Thyroid gland (tissue), 4 donors: ENCODE results near the gene RPTOR. TPM values are rescaled to one million over a fixed set of nuclear protein-coding genes. Genes with fewer than 3 reads are reported as not detected.

Experiments
- DNase-seq, 2 donors: peaks; one replicate each; pipeline ENCODE4 v3.0.0-alpha.2; 2019
- H3K27ac ChIP-seq, 3 donors: fragments of 200-600 bp; sonication (generic); 1 replicate in 2 of 3; 2 replicates in 1 of 3; pipeline ENCODE4 v1.5.1; 2016 to 2019; ENCODE audit warnings: mild to moderate bottlenecking in 1 of 3, moderate library complexity in 1 of 3
- H3K27me3 ChIP-seq: fragments of 200-600 bp; sonication (generic); one replicate; pipeline ENCODE4 v1.5.1; 2019
- H3K36me3 ChIP-seq, 2 donors: fragments of 200-600 bp; sonication (generic); one replicate each; pipeline ENCODE4 v1.5.1; 2016 to 2019
- H3K4me1 ChIP-seq, 2 donors: fragments of 200-600 bp; sonication (generic); one replicate each; pipeline ENCODE4 v1.5.1; 2017 to 2019
- H3K4me3 ChIP-seq, 3 donors: fragments of 200-600 bp; sonication (generic); replicated peaks in 1 of 3; 1 replicate in 2 of 3; 2 replicates in 1 of 3; pipeline ENCODE4 v1.5.1; 2016; ENCODE audit warnings: mild to moderate bottlenecking in 1 of 3
- H3K9me3 ChIP-seq: fragments of 200-600 bp; sonication (generic); one replicate; pipeline ENCODE4 v1.5.1; 2017
- POLR2A ChIP-seq, 2 donors: fragments of 450-650 bp; IDR thresholded peaks; one replicate each; pipeline ENCODE4 v1.6.1; 2017; ENCODE audit warnings: antibody characterized with exemption in 2 of 2, mild to moderate bottlenecking in 2 of 2, moderate library complexity in 1 of 2
- WGBS, 2 donors: methylation state at CpG; one replicate each; pipeline ENCODE4 v1.1.5; 2017; 5-methylcytosine and 5-hydroxymethylcytosine counted together
- intact Hi-C: fragments of 100-400 bp; cut with DNase I; formaldehyde crosslinking; loops from one replicate; pipeline ENCODE4 v1.15.1; 2023
- total RNA-seq, 4 donors: library from RNA; depleted of rRNA; stranded (reverse); fragments of >200 nt; gene quantifications; one replicate each; pipeline ENCODE4 v1.2.3, GENCODE V29; 2016
- TF ChIP-seq, protein P1 (sequence below), 6 experiments: fragments of 200-600 bp in 3 of 6; fragments of 450-650 bp in 3 of 6; sonication (generic) in 3 of 6; IDR thresholded peaks; one replicate each; pipeline ENCODE4 v1.5.1; 2016 to 2019; ENCODE audit warnings: antibody characterized with exemption in 6 of 6, mild to moderate bottlenecking in 2 of 6, inconsistent platforms in 1 of 6, moderate library complexity in 1 of 6

Gene RPTOR
- total RNA-seq, 4 donors from 2014 or later: 24.2 to 58.1 (median 34.5) TPM

DNA sequence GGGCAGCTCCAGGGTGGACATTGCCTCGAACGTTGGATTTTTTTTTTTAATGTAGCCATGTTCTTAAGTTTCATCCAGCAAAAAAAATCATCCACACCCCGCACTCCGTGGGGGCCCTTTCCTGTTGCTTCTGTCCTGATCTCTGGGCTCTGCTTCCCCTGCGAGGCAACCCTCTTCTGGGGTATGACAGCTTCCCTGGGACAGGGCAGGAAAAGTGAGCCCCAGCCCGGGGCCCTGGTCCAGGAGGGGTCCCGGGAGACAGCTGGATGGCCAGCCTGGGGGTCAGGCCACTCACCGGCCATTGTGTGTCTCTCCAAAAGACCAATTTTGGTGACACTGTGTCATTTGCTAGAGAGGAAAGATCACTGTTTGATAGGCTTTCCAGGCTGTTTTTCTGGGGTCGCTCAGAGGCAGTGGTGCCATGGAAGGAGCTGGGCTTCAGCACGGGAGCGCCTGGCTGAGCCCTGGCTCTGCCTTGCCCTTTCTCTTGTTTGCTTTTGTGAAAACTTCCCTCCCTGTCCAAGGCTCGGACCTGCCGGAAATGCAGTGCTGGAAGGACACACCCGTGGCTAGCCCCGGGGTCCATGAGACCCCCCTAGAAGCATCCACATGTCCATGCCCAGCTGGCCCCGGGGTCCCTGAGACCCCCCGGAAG, 406.0 kb downstream of the RPTOR start:
- H3K36me3 ChIP-seq: peaks cover 0 to 7% of the 10 kb centered on the region in 2 donors
- H3K27me3 ChIP-seq: no peaks in the 10 kb centered on the region
- intact Hi-C loops: no loop called here
- no peak for DNase-seq
- no peak overlapping the region for H3K4me3 ChIP-seq
- 92 to 93% methylated on average over 14 of the region's 17 CpGs for WGBS, 2 donors
- no peak for TF ChIP-seq POLR2A (IDR thresholded peaks at IDR 0.05)
- TF ChIP-seq, protein P1, sequence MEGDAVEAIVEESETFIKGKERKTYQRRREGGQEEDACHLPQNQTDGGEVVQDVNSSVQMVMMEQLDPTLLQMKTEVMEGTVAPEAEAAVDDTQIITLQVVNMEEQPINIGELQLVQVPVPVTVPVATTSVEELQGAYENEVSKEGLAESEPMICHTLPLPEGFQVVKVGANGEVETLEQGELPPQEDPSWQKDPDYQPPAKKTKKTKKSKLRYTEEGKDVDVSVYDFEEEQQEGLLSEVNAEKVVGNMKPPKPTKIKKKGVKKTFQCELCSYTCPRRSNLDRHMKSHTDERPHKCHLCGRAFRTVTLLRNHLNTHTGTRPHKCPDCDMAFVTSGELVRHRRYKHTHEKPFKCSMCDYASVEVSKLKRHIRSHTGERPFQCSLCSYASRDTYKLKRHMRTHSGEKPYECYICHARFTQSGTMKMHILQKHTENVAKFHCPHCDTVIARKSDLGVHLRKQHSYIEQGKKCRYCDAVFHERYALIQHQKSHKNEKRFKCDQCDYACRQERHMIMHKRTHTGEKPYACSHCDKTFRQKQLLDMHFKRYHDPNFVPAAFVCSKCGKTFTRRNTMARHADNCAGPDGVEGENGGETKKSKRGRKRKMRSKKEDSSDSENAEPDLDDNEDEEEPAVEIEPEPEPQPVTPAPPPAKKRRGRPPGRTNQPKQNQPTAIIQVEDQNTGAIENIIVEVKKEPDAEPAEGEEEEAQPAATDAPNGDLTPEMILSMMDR (IDR thresholded peaks at IDR 0.05): no peak
- no peaks in the 10 kb centered on the region for H3K4me1 ChIP-seq
- H3K27ac ChIP-seq: no peak overlapping the region
- no peaks in the 10 kb centered on the region for H3K9me3 ChIP-seq

DNA sequence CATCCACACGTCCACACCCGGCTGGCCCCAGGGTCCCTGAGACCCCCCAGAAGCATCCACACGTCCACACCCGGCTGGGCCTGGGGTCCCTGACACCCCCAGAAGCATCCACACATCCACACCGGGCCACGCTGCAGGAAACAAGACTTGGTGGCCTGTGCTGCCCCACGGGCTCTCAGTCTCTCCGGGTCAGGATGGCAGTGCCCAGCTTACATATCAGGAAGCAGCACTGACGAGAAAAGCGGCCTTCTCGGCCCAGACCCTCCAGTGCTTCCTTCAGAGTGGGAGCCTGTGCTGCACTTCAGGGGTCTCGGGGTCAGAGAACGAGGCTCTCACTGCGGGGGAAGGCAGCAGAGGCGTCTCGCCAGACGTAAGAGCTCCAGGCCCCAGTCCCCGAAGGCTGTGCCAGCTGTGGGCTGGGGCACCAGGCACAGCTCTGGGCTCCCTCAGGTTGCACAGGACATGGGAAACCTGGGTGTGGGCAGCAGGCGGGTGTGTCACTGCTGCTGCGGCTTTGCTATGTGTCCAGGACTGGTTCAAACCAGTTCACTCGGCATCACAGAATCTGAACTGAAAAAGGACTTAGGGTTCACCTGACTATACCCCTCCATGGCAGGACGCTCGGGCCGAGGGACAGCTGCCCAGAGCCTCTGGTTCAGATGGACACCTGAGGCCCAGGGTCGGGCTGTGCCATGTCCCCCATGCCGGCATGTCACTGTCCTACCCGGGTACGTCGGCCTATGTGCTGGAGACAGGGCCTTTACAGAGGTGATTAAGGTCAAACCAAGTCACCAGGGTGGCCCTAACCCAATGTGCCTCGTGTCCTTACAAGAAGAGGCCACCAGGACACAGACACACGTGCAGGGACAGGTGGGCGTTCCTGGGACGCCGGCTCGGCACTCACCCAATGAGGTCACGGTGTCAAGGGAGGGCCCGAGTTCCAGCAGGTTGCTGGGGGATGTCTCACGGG, 406.8 kb downstream of the RPTOR start:
- intact Hi-C loops: no loop called here
- no peak for TF ChIP-seq POLR2A (IDR thresholded peaks at IDR 0.05)
- TF ChIP-seq, protein P1 (IDR thresholded peaks at IDR 0.05): no peak
- no peak overlapping the region for H3K27ac ChIP-seq
- peaks cover 0 to 7% of the 10 kb centered on the region in 2 donors for H3K36me3 ChIP-seq
- no peak for DNase-seq
- H3K9me3 ChIP-seq: no peaks in the 10 kb centered on the region
- no peak overlapping the region for H3K4me3 ChIP-seq
- WGBS, 2 donors: 97% methylated on average over 11 to 34 of the region's 38 CpGs
- no peaks in the 10 kb centered on the region for H3K4me1 ChIP-seq
- H3K27me3 ChIP-seq: no peaks in the 10 kb centered on the region

DNA sequence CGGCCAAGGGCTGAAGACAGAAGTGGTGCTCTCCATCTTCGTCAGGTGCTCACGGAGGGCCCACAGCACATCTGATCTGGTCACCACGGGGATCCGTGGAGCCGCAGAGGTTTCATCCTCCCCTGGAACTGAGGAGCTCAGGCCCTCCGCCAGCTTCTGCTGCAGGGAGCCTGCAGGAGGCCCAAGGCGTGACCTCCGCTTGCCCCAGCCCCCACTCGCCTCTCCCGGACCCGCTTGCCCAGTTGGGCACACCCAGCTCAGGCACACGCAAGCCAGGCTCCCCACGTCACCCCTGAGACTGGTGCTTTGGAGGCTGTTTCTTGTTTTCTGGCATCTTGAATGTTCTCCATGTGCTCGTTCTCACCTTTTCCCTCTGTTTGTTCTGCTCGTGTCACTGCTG, 407.7 kb downstream of the RPTOR start:
- 90 to 93% methylated on average over 16 of the region's 16 CpGs for WGBS, 2 donors

DNA sequence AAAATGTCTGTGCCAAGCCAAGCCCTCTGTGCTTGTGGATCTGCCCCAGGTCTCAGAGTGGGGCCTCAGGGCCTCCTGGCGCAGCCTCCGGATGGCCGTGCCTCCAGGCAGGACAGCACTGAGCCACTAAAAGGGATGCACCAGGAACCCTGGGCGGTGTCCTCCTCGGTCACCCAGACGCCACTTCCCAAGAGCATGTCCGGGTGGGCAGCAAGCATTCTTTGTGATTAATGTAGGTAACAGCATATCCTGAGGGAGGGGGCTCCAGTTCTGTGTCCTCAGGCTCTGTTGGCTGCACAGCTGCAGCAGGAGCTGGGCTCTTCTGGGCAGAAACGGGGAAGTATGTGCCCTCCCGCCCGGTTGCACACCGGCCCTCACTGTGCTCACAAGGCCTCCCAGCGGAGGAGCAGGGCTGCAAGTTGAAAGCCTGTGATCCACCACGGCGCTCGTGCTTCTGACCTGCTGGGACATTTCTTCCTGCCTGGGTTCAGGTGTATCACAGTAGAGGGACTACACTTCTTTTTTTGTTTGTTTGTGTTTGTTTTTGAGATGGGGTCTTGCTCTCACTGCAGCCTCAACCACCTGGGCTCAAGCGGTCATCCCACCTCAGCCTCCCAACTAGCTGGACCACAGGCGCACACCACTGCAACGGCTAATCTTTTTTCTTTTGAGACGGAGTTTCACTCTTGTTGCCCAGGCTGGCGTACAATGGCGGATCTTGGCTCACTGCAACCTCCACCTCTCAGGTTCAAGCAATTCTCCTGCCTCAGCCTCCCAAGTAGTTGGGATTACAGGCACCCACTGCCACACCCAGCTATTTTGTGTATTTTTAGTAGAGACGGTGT, 409.1 kb downstream of the RPTOR start:
- WGBS, 2 donors: 95% methylated on average over 15 of the region's 22 CpGs
- TF ChIP-seq, protein P1 (IDR thresholded peaks at IDR 0.05): no peak
- no peak for TF ChIP-seq POLR2A (IDR thresholded peaks at IDR 0.05)
- intact Hi-C loops: no loop called here
- Histone ChIP-seq H3K4me1 (no peaks in the 10 kb centered on the region), H3K27me3 (no peaks in the 10 kb centered on the region), H3K27ac (no peak overlapping the region), H3K4me3 (no peak overlapping the region), H3K9me3 (no peaks in the 10 kb centered on the region), H3K36me3 (no peaks in the 10 kb centered on the region)
- DNase-seq: no peak

More for the DNA sequence above, 407.7 kb downstream of the RPTOR start:
- no peak for TF ChIP-seq POLR2A (IDR thresholded peaks at IDR 0.05)
- TF ChIP-seq, protein P1 (IDR thresholded peaks at IDR 0.05): no peak
- peaks cover 0 to 2% of the 10 kb centered on the region in 2 donors for H3K36me3 ChIP-seq
- no peak overlapping the region for H3K27ac ChIP-seq
- H3K9me3 ChIP-seq: no peaks in the 10 kb centered on the region
- intact Hi-C loops: no loop called here
- H3K4me1 ChIP-seq: no peaks in the 10 kb centered on the region
- H3K27me3 ChIP-seq: no peaks in the 10 kb centered on the region
- H3K4me3 ChIP-seq: no peak overlapping the region
- no peak for DNase-seq
